H9 (cell line): Measurements from ENCODE around the gene OSBP2. TPM values are rescaled to one million over a fixed set of nuclear protein-coding genes. Genes with fewer than 3 reads are reported as not detected.

Source experiments
- DNase-seq: peaks from one replicate; pipeline ENCODE4 v3.0.0-alpha.2; 2017
- H2AFZ ChIP-seq: one replicate; pipeline ENCODE4 v1.6.1; 2013; ENCODE audit warnings: mild to moderate bottlenecking, low read length, control low read depth, moderate library complexity
- H2AK5ac ChIP-seq: 2 replicates; pipeline ENCODE4 v1.6.1; 2013; ENCODE audit warnings: low read length, control low read depth, mixed read lengths; ENCODE audit not compliant: insufficient read length
- H2BK120ac ChIP-seq: one replicate; pipeline ENCODE4 v1.6.1; 2013; ENCODE audit warnings: low read depth, mild to moderate bottlenecking, low read length, control low read depth, inconsistent platforms; ENCODE audit not compliant: poor library complexity, severe bottlenecking
- H2BK12ac ChIP-seq: 2 replicates; pipeline ENCODE4 v1.6.1; 2013; ENCODE audit warnings: low read length, control low read depth, mixed read lengths, low read depth; ENCODE audit not compliant: insufficient read length
- H2BK15ac ChIP-seq: 2 replicates; pipeline ENCODE4 v1.6.1; 2013; ENCODE audit warnings: low read depth, low read length, control low read depth
- H2BK20ac ChIP-seq: one replicate; pipeline ENCODE4 v1.6.1; 2013; ENCODE audit warnings: low read depth, mild to moderate bottlenecking, low read length, control low read depth, inconsistent platforms; ENCODE audit not compliant: poor library complexity, severe bottlenecking
- H2BK5ac ChIP-seq: 2 replicates; pipeline ENCODE4 v1.6.1; 2013; ENCODE audit warnings: low read length, control low read depth, mixed read lengths; ENCODE audit not compliant: insufficient read length
- H3K14ac ChIP-seq: 2 replicates; pipeline ENCODE4 v1.6.1; 2013; ENCODE audit warnings: low read length, control low read depth; ENCODE audit not compliant: insufficient read depth
- H3K18ac ChIP-seq: 2 replicates; pipeline ENCODE4 v1.6.1; 2013; ENCODE audit warnings: low read depth, mild to moderate bottlenecking, mixed read lengths, low read length, control low read depth; ENCODE audit not compliant: insufficient read length
- H3K23ac ChIP-seq: 2 replicates; pipeline ENCODE4 v1.6.1; 2013; ENCODE audit warnings: low read length, control low read depth, mixed read lengths, low read depth; ENCODE audit not compliant: insufficient read length
- H3K23me2 ChIP-seq: 2 replicates; pipeline ENCODE4 v1.6.1; 2013; ENCODE audit warnings: low read depth, mild to moderate bottlenecking, mixed read lengths, low read length, control low read depth; ENCODE audit not compliant: insufficient read length, poor library complexity, severe bottlenecking
- H3K27ac ChIP-seq: 2 replicates; pipeline ENCODE4 v1.5.1; 2013; ENCODE audit warnings: low read length, control low read depth, mixed read lengths, low read depth; ENCODE audit not compliant: insufficient read length
- H3K27me3 ChIP-seq: 2 replicates; pipeline ENCODE4 v1.6.1; 2013; ENCODE audit warnings: low read length, control low read depth, inconsistent platforms; ENCODE audit not compliant: insufficient read depth
- H3K4ac ChIP-seq: 2 replicates; pipeline ENCODE4 v1.6.1; 2013; ENCODE audit warnings: low read depth, mild to moderate bottlenecking, control low read depth, inconsistent platforms, low read length, moderate library complexity
- H3K4me1 ChIP-seq: 2 replicates; pipeline ENCODE4 v1.6.1; 2013; ENCODE audit warnings: low read length, control low read depth, inconsistent platforms; ENCODE audit not compliant: insufficient read depth
- H3K4me2 ChIP-seq: 2 replicates; pipeline ENCODE4 v1.6.1; 2013; ENCODE audit warnings: low read length, control low read depth, mixed read lengths; ENCODE audit not compliant: insufficient read length, insufficient read depth
- H3K56ac ChIP-seq: 2 replicates; pipeline ENCODE4 v1.6.1; 2013; ENCODE audit warnings: low read depth, mild to moderate bottlenecking, mixed read lengths, low read length, control low read depth; ENCODE audit not compliant: insufficient read length
- H3K79me1 ChIP-seq: 2 replicates; pipeline ENCODE4 v1.6.1; 2013; ENCODE audit warnings: low read depth, mild to moderate bottlenecking, moderate library complexity, low read length, control low read depth, inconsistent platforms; ENCODE audit not compliant: insufficient read depth, poor library complexity, severe bottlenecking
- H3K79me2 ChIP-seq: 2 replicates; pipeline ENCODE4 v1.6.1; 2013; ENCODE audit warnings: low read length, control low read depth, inconsistent platforms; ENCODE audit not compliant: insufficient read depth
- H3K9ac ChIP-seq: 2 replicates; pipeline ENCODE4 v1.6.1; 2013; ENCODE audit warnings: low read length, control low read depth, mixed read lengths; ENCODE audit not compliant: insufficient read length; ENCODE audit errors: extremely low read depth
- H3K9me3 ChIP-seq: one replicate; pipeline ENCODE4 v1.6.1; 2013; ENCODE audit warnings: low read depth, low read length, inconsistent platforms; ENCODE audit not compliant: control insufficient read depth
- H3T11ph ChIP-seq: one replicate; pipeline ENCODE4 v1.6.1; 2013; ENCODE audit warnings: mild to moderate bottlenecking, low read length, control low read depth, inconsistent platforms
- H4K20me1 ChIP-seq: one replicate; pipeline ENCODE4 v1.6.1; 2013; ENCODE audit not compliant: control insufficient read depth, insufficient read length, insufficient read depth
- H4K5ac ChIP-seq: 2 replicates; pipeline ENCODE4 v1.6.1; 2013; ENCODE audit warnings: low read depth, mild to moderate bottlenecking, mixed read lengths, low read length, control low read depth; ENCODE audit not compliant: insufficient read length
- H4K8ac ChIP-seq: replicated peaks from 2 replicates; pipeline ENCODE4 v1.6.1; 2013; ENCODE audit warnings: low read length, control low read depth, mixed read lengths, low read depth; ENCODE audit not compliant: insufficient read length
- H4K91ac ChIP-seq: 2 replicates; pipeline ENCODE4 v1.6.1; 2013; ENCODE audit warnings: low read depth, mild to moderate bottlenecking, moderate library complexity, mixed read lengths, low read length, control low read depth; ENCODE audit not compliant: insufficient read length
- H3K27ac Mint-ChIP-seq, 3 experiments: 2 replicates in 2 of 3; 3 replicates in 1 of 3; pipeline ENCODE4 v1.8.0; 2020 to 2021; ENCODE audit warnings: mixed read lengths in 3 of 3, mild to moderate bottlenecking in 1 of 3, moderate library complexity in 1 of 3
- H3K27me3 Mint-ChIP-seq: 2 replicates; pipeline ENCODE4 v1.8.0; 2021; ENCODE audit warnings: low read depth, mild to moderate bottlenecking, moderate library complexity, mixed read lengths
- H3K36me3 Mint-ChIP-seq, 3 experiments: 2 replicates in 2 of 3; 3 replicates in 1 of 3; pipeline ENCODE4 v1.8.0; 2020 to 2021; ENCODE audit warnings: low read depth in 3 of 3, mixed read lengths in 3 of 3; ENCODE audit not compliant: insufficient read depth in 1 of 3
- H3K4me1 Mint-ChIP-seq, 2 experiments: 2 replicates each; pipeline ENCODE4 v1.8.0; 2020; ENCODE audit warnings: mixed read lengths in 2 of 2
- H3K4me3 Mint-ChIP-seq, 2 experiments: 2 replicates in 1 of 2; 3 replicates in 1 of 2; pipeline ENCODE4 v1.8.0; 2020 to 2021; ENCODE audit warnings: mild to moderate bottlenecking in 2 of 2, mixed read lengths in 2 of 2, moderate library complexity in 1 of 2
- H3K9me3 Mint-ChIP-seq, 2 experiments: 2 replicates in 1 of 2; 3 replicates in 1 of 2; pipeline ENCODE4 v1.8.0; 2020; ENCODE audit warnings: mild to moderate bottlenecking in 2 of 2, mixed read lengths in 2 of 2, moderate library complexity in 1 of 2
- WGBS: extraction: QIAGEN DNeasy Blood & Tissue Kit; methylation state at CpG from one replicate; pipeline ENCODE4 v1.1.7; 2013; ENCODE audit warnings: missing lambda C conversion rate, low lambda C conversion rate, mixed read lengths; ENCODE audit not compliant: insufficient read length; ENCODE audit errors: extremely low coverage; 5-methylcytosine and 5-hydroxymethylcytosine counted together
- total RNA-seq: library from RNA; stranded (reverse); gene quantifications from 2 replicates; pipeline ENCODE4 v1.2.1, GENCODE V29; 2021
- TF ChIP-seq, protein P1 (sequence below): fragments of 200-600 bp; sonication (generic); conservative IDR thresholded peaks from 3 replicates; pipeline ENCODE4 v1.8.0; 2021; ENCODE audit warnings: antibody characterized with exemption, mild to moderate bottlenecking

OSBP2 gene
- total RNA-seq, 1 experiment from 2014 or later: 3.4 TPM

DNA sequence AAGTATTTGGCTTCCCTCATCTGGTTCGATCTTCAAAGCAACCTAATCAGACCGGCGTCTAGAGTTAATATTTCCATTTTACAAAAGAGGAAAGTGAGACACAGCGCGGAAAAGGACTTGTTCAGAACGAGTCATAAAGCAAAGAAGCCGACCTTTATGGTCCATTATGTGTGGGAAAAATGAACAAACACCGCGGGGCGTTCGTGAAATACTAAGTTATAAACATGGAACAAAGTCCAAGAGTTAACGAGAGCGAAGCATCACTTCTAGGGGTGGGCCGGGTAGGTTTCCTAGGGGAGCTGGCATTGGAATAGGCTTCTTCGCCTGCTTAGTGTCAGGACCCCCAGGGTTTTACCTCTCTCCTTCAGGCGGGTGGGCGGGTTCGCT is 27.6 kb upstream of the OSBP2 start:
- H4K8ac ChIP-seq: no peak overlapping the region
- Mint-ChIP-seq H3K36me3 (peaks cover 0 to 10% (median 10%) of the 10 kb centered on the region in 3 experiments; a peak in 4 of 7 replicates), H3K4me3 (peak overlapping the region; percentile 78 to 89), H3K9me3 (no peaks in the 10 kb centered on the region), H3K27me3 (peaks cover 57% of the 10 kb centered on the region), H3K4me1 (peaks cover 13 to 14% of the 10 kb centered on the region in 2 experiments), H3K27ac (peak overlapping the region in 2 of 3 experiments; percentile 84 to 95; a peak in 1 of 7 replicates)
- no peak overlapping the region for H3K56ac ChIP-seq
- H2BK120ac ChIP-seq: no peak overlapping the region
- no peak overlapping the region for H2BK5ac ChIP-seq
- no peak overlapping the region for H3K18ac ChIP-seq
- no peaks in the 10 kb centered on the region for H3K4me1 ChIP-seq
- WGBS: no CpG with 5 or more reads among the region's 18 CpGs
- H4K91ac ChIP-seq: no peak overlapping the region
- peak overlapping the region; percentile 90 for H3K4me2 ChIP-seq
- peaks cover 16% of the 10 kb centered on the region for H3K23me2 ChIP-seq
- H3K79me2 ChIP-seq: no peaks in the 10 kb centered on the region
- H3K27ac ChIP-seq: no peak overlapping the region
- H3K79me1 ChIP-seq: no peaks in the 10 kb centered on the region
- H2AK5ac ChIP-seq: no peak overlapping the region
- no peak overlapping the region for H2BK15ac ChIP-seq
- no peak overlapping the region for H3K23ac ChIP-seq
- TF ChIP-seq, protein P1, sequence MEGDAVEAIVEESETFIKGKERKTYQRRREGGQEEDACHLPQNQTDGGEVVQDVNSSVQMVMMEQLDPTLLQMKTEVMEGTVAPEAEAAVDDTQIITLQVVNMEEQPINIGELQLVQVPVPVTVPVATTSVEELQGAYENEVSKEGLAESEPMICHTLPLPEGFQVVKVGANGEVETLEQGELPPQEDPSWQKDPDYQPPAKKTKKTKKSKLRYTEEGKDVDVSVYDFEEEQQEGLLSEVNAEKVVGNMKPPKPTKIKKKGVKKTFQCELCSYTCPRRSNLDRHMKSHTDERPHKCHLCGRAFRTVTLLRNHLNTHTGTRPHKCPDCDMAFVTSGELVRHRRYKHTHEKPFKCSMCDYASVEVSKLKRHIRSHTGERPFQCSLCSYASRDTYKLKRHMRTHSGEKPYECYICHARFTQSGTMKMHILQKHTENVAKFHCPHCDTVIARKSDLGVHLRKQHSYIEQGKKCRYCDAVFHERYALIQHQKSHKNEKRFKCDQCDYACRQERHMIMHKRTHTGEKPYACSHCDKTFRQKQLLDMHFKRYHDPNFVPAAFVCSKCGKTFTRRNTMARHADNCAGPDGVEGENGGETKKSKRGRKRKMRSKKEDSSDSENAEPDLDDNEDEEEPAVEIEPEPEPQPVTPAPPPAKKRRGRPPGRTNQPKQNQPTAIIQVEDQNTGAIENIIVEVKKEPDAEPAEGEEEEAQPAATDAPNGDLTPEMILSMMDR: no peak
- H4K5ac ChIP-seq: no peak overlapping the region
- no peak overlapping the region for H3K14ac ChIP-seq
- H2AFZ ChIP-seq: no peak overlapping the region
- no peak overlapping the region for H2BK12ac ChIP-seq
- DNase-seq: no peak
- H3K4ac ChIP-seq: no peak overlapping the region
- no peak overlapping the region for H3K9ac ChIP-seq
- H4K20me1 ChIP-seq: no peaks in the 10 kb centered on the region
- no peaks in the 10 kb centered on the region for H3K9me3 ChIP-seq
- H3T11ph ChIP-seq: no peak overlapping the region
- H3K27me3 ChIP-seq: peaks cover 6% of the 10 kb centered on the region; the same call in 1 of the 2 replicates
- no peak overlapping the region for H2BK20ac ChIP-seq
